Activated CD8-positive, alpha-beta memory T cell treated with anti-CD3 and anti-CD28 coated beads, Interleukin-2, amount 50 U/mL, for 4 hours (primary cell): Measurements from ENCODE around the gene UGT1A3.

Experiments
- DNase-seq: peaks from one replicate; pipeline ENCODE4 v3.0.0-alpha.2; 2020

The UGT1A3 gene

GRCh38 chr2:233818639-233819621, 90.1 kb downstream of the UGT1A3 start:
- DNase-seq, result no peak

DNA sequence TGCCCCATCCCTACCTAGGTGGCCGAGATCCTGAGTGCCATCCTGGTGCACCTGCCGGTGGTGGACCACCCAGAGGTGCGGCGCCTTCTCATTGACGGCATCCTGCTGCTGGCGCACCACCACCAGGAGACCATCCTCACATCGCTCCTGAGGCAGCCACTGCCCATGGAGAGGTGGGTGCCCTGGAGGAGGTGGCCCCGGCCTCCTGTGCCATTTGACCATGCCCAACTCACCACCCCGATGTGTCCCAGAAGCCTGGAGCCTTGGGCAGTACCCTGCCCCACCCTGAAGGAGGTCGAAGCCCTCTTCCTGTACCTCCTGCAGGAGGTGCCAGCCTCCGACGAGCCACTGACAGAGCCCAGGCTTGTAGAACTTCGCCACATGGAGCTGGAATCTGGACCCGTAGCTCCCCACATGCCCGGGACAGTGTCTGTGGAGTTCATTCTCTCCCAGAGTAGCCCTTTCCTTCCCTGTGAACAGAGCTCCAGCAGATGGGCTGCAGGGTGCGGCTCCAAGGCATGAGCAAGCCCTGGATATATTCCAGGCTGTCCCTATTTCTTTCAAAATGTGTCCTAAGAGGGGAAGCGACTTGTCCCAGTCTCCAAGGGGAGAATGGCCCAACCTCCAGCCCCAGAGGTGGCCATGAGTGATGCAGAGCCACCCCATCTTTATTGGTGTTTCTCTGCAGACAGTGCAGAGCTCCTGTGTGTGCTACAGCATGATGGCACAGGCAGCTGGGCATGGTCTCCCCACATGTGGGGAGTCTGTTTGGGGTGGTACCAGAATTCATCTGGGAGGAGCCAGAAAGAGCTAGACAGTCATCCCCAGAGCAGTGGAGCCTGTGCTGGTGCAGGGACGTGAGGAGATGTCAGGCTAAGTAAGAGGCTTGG, 91.3 kb downstream of the UGT1A3 start:
- no peak for DNase-seq

GRCh38 chr2:233820774-233821105, 91.9 kb downstream of the UGT1A3 start:
- DNase-seq, result no peak

DNA sequence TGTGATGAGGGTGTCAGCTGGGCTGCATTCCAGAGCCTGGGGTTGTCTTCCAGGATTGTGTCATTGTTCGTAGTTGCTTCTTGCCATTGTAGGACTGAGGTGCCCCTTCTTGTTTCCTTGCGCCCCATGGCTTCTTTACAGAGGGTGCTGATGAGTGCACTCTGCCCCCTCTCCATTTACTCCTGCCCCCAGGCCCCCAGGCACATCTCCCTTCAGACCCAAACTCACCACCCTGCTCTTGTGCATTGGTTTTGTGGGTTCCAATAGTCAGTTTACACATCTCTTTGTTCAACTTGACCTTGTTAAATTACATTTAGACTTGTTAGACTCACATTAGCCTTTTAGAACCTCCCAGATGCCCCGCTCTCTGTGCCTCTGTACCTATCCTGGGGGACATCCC, 92.4 kb downstream of the UGT1A3 start:
- no peak for DNase-seq

- no peak for DNase-seq
Measured at GRCh38 chr2:233821709-233822100, 92.9 kb downstream of the UGT1A3 start.

GRCh38 chr2:233822101-233822771, 93.4 kb downstream of the UGT1A3 start:
- DNase-seq, result no peak
